Sigmoid colon (tissue), 3 donors: Measurements from ENCODE around the gene LEKR1.
"Not testable (repeated sequence)": the region's sequence is repeated elsewhere in the genome, so short reads cannot be mapped to it uniquely, and the experiment has no call there.

Experiments
- POLR2A ChIP-seq, 2 donors: fragments of 450-650 bp; IDR thresholded peaks; one replicate each; pipeline ENCODE4 v1.6.1; 2016; ENCODE audit warnings: antibody characterized with exemption in 2 of 2, mild to moderate bottlenecking in 2 of 2, moderate library complexity in 2 of 2
- TF ChIP-seq, protein P1 (sequence below), 4 experiments: fragments of 450-650 bp in 3 of 4; fragments of 200-600 bp in 1 of 4; IDR thresholded peaks; one replicate each; pipeline ENCODE4 v1.5.1; 2016 to 2019; ENCODE audit warnings: antibody characterized with exemption in 4 of 4, mild to moderate bottlenecking in 3 of 4, moderate library complexity in 2 of 4

DNA sequence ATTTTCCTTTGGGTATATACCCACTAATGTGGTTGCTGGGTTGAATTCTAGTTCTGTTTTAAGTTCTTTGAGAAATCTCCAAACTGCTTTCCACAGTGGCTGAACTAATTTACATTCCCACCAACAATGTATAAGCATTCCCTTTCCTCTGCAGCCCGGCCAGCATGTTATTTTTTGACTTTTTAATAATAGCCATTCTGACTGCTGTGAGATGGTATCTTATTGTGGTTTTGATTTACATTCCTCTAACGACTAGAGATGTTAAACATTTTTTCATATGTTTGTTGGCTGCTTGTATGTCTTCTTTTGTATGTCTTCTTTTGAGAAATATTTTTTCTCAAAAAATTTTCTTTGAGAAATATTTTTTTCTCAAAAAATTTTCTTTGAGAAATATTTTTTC, 84.7 kb downstream of the LEKR1 start:
- not testable (repeated sequence) for TF ChIP-seq POLR2A (IDR thresholded peaks at IDR 0.05)
- TF ChIP-seq, protein P1, sequence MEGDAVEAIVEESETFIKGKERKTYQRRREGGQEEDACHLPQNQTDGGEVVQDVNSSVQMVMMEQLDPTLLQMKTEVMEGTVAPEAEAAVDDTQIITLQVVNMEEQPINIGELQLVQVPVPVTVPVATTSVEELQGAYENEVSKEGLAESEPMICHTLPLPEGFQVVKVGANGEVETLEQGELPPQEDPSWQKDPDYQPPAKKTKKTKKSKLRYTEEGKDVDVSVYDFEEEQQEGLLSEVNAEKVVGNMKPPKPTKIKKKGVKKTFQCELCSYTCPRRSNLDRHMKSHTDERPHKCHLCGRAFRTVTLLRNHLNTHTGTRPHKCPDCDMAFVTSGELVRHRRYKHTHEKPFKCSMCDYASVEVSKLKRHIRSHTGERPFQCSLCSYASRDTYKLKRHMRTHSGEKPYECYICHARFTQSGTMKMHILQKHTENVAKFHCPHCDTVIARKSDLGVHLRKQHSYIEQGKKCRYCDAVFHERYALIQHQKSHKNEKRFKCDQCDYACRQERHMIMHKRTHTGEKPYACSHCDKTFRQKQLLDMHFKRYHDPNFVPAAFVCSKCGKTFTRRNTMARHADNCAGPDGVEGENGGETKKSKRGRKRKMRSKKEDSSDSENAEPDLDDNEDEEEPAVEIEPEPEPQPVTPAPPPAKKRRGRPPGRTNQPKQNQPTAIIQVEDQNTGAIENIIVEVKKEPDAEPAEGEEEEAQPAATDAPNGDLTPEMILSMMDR (IDR thresholded peaks at IDR 0.05) = not testable (repeated sequence)
